ENCODE data around the gene PAPLN.

The PAPLN gene

DNA sequence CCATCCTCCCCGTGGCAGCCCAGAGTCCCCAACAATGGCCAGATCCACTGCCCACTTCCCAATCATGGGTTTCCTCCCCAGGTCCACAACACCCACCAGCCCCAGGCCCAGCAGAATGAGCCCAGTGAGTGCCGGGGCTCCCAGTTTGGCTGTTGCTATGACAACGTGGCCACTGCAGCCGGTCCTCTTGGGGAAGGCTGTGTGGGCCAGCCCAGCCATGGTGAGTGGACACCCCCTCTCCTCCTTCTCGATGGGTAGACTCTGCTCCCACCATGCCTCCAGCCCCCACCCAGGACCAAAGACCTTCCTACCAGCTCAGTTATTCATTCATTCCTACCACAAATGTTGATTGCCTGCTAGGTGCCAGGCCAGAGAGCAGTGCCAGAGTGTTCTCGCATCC is 23.8 kb downstream of the PAPLN start:
- no peak for DNase-seq (ENCODE audit: low read depth, low spot score)

DNA sequence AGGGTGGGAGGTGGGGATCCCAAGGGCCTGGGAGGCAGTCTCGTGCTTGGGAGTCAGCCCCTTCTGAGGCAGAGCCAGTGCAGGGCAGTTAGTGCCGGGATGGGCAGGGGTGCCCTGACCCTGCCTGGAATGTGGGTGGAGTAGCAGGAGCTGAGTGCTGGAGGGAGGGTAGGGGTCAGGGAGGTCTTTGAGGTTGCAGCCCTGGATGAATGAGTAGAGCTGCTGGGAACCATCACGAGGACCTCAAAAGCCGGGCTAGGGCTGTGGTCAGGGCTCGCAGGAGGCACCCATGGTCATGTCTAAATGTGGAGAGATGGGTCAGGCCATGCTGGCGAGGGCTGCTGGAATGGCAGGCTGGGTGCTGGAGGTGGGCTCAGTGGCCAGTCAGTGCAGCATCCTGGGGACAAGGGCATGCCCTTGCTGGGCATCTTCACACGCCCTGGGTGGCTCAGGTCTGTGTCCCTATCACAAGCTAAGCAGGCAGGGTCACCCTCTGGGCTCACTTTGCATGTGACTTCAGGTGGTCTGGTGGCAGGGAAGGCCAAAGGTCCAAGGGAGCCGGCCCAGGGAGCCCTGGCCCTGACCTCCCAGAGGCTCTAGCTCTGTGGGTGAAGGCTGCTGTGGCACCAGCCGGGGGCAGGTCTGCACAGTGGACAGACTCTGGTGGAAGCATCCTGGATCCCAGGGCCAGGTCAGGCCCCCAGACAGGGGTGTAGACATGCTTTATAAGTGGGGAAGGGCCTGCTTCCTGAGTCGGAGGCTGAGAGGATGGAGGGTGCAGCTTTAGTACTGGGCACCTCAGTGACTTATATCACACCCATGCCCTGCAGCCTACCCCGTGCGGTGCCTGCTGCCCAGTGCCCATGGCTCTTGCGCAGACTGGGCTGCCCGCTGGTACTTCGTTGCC is 24.5 kb downstream of the PAPLN start:
- no peak for DNase-seq (ENCODE audit: low read depth, low spot score)

DNA sequence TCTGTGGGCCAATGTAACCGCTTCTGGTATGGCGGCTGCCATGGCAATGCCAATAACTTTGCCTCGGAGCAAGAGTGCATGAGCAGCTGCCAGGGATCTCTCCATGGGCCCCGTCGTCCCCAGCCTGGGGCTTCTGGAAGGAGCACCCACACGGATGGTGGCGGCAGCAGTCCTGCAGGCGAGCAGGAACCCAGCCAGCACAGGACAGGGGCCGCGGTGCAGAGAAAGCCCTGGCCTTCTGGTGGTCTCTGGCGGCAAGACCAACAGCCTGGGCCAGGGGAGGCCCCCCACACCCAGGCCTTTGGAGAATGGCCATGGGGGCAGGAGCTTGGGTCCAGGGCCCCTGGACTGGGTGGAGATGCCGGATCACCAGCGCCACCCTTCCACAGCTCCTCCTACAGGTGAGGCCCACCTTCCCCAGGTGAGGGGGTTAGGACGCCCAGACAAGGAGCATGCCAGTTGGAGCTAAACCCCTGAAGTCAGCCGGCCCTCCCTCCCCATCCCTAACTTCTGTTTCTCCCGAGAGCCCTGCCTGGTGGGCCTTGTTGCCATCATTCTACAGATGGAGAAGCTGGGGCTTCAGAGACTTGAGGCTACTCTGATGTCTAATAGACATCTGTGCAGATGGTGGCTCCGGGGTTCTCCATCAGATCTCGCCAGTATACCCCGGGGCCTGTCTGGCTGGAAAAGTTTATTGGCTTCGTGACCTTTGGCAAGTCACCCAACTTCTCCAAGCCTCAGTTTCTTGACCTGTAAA is 25.3 kb downstream of the PAPLN start:
- DNase-seq (ENCODE audit: low read depth, low spot score) = no peak

DNA sequence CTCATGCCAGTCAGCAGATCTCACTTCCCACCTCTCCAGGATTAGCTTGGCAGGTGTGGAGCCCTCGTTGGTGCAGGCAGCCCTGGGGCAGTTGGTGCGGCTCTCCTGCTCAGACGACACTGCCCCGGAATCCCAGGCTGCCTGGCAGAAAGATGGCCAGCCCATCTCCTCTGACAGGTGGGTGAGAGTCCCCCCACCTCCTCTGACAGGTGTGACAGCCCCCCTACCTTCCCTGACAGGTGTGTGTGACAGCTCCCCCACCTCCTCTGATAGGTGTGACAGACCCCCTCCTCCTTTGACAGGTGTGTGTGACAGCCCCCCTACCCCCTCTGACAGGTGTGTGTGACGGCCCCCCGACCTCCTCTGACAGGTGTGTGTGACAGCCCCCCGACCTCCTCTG is 26.3 kb downstream of the PAPLN start:
- DNase-seq (ENCODE audit: low read depth, low spot score) = no peak

DNA sequence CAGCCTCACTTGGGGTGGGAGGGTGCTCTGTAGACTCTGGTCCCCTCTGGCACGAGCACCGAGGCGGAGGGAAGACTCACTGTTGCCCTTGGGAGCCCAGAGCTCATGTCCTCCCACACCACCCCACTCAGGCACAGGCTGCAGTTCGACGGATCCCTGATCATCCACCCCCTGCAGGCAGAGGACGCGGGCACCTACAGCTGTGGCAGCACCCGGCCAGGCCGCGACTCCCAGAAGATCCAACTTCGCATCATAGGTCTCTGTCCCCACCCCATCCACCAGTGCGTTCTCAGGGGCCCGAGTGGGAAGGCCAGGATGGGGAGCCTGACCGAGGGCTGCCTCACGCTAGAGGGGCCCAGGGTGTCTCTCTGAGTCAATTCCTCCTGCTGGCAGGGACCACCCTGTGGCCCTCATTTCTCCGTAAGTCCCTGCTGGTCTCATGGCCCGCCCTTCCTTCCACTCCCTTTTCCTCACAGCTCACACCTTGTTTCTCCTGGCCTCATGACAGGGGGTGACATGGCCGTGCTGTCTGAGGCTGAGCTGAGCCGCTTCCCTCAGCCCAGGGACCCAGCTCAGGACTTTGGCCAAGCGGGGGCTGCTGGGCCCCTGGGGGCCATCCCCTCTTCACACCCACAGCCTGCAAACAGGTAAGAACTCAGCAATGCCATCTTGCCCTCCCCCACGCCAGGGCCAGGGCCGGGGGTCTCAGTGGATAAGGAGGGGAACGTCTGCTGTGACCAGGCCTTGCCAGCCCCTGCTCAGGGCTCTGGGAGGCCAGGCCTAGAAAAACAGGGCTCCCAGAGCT is 27.0 kb downstream of the PAPLN start:
- no peak for DNase-seq (ENCODE audit: low read depth, low spot score)

DNA sequence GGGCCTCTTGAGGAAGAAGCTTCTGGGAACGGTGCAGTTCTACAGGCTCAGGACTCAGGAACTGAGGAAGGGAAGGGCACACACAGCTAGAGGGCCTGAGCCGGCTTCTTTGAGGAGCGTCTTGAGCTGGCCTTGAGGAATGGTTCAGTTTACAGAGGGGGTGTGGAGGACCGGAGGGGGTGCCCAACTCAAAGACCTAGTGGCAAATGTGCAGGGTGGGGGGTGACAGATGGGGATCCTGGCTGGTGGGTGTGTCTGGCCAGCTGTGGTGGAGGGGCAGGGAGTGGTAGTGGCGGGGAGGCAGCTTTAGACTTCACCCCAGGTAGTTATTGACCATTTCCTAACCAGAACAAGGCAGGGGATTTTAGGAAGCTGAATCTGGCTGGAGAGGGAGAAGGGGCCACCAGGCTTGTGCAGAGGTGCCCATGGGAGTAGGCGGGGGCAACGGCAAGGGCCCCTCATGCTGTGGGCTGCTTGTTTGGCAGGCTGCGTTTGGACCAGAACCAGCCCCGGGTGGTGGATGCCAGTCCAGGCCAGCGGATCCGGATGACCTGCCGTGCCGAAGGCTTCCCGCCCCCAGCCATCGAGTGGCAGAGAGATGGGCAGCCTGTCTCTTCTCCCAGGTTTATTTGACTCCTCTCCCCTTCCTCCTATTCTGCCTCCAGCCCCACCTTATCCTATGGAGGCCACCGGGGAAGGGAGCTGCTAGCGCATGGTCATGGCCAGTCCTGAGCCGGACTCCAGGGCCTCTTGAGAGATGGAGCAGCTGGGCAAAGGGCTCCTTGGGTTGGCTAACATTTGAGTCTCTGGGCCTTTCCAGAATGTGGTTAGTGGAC is 27.8 kb downstream of the PAPLN start:
- no peak for DNase-seq (ENCODE audit: low read depth, low spot score)

DNA sequence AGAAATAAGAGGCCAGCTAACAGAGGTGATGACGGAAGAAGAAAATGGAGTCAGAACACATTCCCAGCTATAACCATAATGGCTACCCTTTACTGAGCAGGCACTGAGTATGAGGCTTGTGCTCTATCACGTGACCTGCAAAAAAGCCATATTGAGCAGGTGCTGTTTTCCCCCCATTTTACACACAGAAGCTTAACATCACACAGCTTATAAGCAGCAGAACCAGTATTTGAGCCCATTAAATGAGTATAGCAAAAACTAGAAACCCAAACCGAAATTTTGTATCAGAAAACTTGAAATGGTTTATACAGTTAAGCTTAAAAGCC is 28.4 kb downstream of the PAPLN start:
- no peak for DNase-seq (ENCODE audit: low read depth, low spot score)

DNA sequence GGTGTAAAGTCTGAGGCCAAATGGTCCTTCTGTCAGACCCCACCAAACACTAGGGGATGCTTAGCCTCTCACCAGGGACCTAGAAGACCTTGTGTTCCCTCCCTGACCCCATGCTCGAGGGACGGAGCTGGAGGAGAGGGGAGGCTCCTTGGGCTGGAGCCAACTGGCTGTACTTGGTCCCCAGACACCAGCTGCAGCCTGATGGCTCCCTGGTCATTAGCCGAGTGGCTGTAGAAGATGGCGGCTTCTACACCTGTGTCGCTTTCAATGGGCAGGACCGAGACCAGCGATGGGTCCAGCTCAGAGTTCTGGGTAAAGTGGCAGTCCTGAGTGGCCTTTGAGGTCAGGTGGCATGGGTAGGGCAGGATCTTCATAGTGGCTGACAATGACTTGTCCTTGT is 29.0 kb downstream of the PAPLN start:
- no peak for DNase-seq (ENCODE audit: low read depth, low spot score)

DNA sequence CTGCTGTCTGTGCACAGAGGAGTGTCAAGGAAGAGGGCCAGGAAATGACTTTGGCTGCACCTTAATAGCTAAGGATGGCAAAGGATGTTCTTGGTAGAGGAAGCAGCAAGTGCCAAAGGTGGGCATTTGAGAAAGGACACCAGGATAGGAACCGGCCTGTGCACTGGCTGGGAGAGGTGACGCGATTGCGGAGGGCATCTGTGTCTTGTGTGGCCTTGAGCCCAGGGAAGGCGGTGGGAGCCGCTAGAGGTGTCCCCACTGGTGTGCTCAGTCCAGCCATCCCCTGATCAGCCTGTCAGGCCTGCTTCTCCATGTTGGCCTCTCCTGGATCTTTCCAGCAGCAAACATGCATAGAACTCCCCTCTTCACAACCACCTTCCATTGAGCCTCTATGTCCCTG is 30.2 kb downstream of the PAPLN start:
- no peak for DNase-seq (ENCODE audit: low read depth, low spot score)

DNA sequence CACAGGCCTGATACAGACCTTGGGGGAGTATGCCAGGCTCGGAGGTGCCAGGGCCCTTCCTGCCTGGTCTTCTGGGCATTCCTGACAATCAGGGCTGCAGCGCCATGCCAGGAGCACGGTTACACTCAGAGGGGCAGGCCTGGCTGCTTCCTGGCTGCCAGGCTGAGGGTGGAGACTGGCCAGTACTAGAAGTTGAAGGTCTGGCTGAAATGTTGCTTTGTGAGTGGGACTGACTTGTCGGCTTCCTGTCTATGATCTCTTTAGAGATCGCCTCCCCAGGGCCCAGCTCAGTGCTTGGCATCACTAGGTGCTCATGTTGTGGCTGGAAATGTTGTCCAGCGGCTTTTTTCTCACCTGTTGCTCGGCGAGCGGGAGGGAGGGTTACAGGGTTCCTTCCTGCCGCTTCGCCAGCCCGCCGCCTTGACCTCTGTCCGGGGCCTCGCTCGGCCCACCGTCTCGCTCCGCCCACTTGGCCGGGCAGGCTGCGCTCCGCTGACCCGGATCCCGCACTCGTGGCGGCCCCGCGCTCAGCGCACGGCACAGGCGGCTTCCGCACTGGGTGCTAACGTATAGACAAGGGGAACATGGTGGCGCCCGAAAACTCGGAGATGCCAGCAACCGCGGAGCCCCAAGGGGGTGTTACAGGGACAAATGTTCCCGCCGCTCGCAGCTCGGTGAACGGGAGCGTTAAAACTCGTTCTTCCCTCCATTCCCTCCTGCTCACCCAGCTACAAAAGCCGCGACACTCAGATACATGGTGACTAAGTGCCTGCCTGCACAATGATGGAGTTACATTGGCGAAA is 32.6 kb downstream of the PAPLN start:
- no peak for DNase-seq (ENCODE audit: low read depth, low spot score)

DNA sequence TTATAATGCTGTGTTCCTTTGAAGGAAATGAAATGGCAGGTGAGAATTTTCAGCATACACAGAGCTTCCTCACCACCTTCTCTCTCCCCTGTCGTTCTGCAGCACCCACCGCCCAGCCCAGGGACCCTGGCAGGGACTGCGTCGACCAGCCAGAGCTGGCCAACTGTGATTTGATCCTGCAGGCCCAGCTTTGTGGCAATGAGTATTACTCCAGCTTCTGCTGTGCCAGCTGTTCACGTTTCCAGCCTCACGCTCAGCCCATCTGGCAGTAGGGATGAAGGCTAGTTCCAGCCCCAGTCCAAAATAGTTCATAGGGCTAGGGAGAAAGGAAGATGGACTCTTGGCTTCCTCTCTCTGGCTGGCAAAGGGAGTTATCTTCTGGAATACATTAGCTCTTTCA is 35.1 kb downstream of the PAPLN start:
- DNase-seq (ENCODE audit: low read depth, low spot score) = no peak

DNA sequence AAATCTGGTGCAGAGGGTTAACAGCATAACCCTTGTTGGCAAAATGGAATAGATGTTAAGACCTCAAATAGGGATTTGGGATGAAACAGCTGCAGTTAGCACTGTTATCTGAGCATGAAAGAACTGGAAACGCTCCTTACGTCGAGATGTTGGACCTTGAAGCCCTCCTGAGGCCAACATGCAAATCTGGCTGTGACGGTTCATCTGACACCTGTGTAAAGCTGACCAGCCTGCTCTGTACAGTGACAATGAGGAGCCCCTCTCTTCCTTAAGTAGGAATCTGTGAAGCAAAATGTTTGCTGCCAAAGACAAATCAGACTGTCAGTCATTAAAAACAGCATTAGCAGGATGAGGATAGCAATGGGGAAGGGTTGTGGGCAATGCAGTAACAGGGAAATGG is 36.5 kb downstream of the PAPLN start:
- DNase-seq (ENCODE audit: low read depth, low spot score) = no peak

DNA sequence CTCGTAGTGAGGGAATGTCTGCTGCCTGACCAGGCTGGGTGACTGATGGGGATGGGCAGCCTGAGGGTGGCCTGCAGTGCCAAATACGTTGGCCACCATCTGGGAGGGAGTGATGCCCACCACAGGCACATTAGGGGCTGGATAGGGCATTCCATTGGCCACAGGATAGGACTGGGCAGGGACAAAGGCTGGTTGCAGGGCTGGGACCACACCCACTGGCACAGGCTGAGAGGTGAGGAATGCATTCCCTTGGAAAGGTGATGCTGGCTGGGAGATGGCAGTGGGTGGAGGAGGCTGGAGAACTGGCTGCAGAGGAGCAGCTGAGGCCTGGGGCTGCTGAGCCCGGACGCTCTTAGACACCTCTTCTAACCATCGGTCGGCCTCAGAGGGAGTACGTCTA is 39.5 kb downstream of the PAPLN start:
- DNase-seq (ENCODE audit: low read depth, low spot score) = no peak

DNA sequence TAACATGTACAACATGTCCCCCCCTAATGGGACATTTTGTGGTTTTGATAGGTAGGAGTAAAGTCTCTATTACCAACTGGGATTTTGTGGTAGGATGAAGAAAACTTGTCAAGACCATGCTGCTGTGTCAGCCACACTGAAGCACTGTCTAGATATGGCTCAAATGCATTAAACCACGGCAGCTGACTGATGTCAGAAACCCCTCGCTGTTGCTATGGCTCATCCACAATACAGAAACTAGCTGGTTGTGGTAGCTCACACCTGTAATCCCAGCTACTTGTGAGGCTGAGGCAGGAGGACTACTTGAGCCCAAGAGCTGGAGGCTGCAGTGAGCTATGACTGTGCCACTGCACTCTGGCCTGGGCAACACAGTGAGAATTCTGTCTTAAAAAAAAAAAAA is 40.1 kb downstream of the PAPLN start:
- DNase-seq (ENCODE audit: low read depth, low spot score) = no peak

DNA sequence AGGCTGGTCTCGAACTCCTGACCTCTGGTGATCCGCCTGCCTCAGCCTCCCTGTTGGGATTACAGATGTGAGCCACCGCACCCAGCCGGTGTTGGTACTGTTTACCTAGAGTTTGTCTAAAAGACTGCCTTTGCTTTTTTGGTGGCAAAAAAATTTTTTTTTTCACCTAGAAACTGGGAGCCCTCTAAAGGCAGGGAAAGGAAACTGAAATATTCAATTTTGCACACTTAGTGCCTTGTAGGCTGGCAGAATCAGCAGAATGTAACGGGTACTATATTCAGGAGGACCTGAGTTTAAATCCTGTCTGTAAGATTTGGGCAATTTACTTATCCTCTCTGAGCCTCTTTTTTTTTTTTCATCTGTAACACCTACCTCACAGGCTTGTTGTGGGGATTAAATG is 43.6 kb downstream of the PAPLN start:
- DNase-seq (ENCODE audit: low read depth, low spot score) = no peak

DNA sequence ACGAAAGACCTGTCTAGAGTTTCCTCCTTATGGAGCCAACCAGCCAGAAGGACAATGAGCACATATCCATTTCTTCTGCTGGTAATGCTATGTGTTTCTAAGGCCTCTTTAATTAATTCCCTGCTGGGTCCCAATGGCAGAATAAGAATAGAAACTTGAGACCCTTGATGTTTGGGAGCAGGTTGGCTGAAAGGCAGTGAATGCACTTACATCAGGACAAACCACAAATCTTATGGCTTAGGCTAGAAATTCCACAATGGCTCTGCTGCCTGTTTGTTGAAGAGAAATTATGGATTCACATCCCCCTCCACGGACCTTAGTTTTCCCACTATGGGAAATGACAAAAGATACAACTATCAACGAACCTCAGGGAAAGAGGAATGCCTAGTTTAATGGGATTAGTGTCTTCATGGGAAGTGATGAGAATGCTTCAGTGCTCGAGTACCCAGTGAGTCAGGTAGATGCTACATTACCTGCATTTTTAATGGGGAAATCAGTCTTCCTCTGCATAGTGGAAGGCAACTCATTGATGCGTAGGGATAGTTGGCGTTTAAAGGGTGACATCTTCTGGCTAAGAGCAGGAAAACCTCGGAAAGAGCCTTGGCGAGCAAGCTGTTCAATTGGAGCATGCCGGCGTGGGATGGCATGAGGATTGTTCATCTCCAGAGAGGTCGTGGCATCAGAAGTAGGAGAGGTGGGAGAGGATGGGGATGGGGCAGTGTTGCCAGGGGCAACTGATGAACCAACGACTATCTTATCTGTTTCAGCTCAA is 46.5 kb downstream of the PAPLN start:
- DNase-seq (ENCODE audit: low read depth, low spot score) = no peak

DNA sequence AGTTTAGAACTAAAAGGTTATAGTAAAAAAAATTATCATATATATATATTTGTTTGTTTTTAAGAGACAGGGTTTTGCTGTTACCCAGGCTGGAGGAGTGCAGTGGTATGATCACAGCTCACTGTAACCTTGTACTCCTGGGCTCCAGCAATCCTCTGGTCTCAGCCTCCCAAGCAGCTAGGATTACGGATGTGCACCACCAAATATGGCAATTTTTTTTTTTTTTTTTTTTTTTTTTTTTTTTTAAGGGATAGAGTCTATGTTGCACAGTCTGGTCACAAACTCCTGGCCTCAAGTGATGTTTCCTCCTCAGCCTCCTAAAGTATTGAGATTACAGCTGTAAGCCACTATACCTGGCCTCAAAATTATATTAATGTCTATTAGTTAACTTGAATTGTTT is 48.7 kb downstream of the PAPLN start:
- DNase-seq (ENCODE audit: low read depth, low spot score) = no peak

DNA sequence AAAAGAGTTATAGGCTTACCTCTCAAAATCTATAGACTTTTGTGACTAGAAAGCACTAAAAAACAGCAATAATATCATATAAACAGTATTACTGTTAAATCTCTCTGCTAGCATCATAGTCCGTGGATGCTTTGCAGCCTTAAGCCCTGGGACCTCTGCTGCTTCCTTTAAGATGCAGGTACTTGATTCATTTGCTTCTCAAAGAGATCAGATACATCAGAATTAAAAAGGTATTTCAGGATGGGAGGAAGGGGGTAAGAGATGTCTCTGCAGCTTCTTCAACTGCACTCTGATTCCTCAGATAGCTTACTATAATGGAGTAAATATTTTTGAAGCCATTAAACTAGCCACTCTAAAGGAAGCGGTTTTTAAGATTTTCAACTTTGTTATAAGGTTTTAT is 49.3 kb downstream of the PAPLN start:
- no peak for DNase-seq (ENCODE audit: low read depth, low spot score)

DNA sequence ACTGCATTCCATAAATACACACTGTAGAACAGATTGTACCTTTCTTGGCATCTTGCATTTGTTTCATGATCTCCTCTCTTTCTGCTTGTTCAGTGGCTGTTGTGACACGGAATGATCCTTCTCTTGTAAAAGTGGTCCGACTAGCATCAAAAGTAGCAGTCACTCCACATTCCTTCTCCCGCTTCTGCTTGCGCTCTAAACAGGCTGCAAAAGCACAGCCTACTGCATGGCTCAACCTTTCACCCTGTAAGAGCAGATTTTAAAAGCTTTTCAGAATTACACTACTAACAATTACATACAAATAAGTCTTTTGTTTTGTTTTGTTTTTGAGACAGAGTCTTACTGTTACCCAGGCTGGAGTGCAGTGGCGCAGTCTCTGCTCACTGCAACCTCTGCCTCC is 49.8 kb downstream of the PAPLN start:
- DNase-seq (ENCODE audit: low read depth, low spot score) = no peak

DNA sequence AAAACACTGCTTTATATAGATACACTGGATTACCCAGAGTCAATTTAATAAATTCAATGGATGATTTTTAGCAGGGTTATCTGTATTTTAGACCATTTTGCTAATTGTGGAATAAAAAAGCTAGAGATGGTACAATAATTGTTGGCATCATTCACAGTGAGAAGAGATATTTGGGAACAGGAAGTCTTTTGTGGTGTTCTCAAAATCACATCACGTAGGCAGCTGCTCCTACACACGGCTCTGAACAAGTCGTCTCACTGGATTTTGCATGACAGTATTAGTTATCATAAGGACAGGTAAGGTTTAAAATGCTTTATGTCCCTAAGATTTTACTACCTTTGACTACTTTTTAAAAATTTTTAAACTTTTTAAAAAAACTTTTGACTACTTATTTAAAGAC is 52.0 kb downstream of the PAPLN start:
- no peak for DNase-seq (ENCODE audit: low read depth, low spot score)

All from iPS DF 19.7 (cell line).